NCI-H128 (cell line): Measurements from ENCODE around the gene UQCRFS1.
"Not testable (repeated sequence)": the region's sequence is repeated elsewhere in the genome, so short reads cannot be mapped to it uniquely, and the experiment has no call there.

Experiments
- DNase-seq: peaks from one replicate; lab custom pipeline; 2025; ENCODE audit not compliant: unreplicated experiment; lab: John Stamatoyannopoulos, UW

UQCRFS1 gene

GRCh38 chr19:29215322-29215845 lies 2.4 kb upstream of the UQCRFS1 start:
- DNase-seq = no peak

DNA sequence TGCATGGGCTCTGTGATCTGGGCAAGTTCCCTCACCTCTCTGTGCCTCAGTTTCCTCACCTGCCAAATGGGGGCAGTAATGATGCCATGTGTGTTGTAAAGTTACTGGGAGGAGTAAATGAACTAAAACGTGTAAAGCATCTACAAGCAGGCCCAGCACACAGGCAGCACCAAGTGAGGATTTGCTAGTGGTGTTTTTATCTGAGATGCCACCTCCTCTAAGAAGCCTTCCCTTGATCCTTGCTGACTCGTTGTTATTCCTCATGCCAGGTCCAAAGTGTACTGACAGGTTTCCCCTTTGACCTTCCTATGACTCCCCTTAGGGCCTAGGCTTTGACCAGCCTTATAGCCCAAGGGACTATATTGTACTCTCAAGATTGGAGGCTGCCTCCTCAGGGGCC lies 1.5 kb upstream of the UQCRFS1 start:
- no peak for DNase-seq

GRCh38 chr19:29212356-29212647 lies 649 bp downstream of the UQCRFS1 start:
- no peak for DNase-seq

DNA sequence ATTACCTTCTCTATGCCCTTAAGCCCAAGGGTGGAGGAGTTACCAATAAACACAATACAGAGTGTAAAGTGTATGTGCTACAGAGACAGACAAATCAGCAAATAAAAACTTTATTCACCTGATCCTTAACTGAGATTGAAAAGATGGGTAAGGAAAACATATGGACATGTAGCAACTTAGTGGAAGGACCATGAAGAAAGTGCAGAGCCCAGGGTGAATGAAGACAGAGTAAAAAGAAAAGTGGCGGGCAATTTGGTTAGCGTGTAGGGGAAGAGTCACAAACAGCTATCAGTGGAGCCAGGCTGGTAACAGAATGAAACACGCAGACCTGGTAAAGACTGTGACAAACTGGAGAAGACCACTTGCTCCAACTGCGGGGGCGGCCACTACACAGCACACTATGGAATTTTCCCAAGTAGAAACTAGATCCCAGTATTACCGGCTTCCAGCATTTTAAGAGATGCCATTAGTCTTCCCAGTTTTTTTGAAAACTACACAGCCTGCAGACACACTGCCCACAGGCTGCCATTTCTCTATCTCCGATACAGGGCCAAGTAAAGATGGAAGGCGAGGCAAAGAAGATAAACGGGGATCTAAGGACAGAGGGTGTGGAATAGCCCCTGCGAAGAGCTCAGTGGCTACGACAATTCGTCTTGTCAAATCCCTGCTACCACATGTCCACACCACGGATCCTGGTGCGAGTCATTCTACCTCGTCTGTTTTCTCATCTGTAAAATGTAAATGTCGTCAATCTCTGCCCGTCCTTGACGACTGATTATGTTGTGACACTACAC lies 1.2 kb downstream of the UQCRFS1 start:
- DNase-seq = no peak

DNA sequence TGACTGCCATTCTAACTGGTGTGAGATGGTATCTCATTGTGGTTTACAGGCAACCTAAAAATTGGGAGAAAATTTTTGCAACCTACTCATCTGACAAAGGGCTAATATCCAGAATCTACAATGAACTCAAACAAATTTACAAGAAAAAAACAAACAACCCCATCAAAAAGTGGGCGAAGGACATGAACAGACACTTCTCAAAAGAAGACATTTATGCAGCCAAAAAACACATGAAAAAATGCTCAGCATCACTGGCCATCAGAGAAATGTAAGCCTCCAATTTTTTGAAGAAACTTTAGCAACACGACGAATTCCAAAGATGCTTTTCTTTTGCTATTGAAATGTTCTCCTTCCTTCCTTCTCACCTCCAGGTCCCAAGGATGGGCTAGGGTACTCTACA lies 1.9 kb downstream of the UQCRFS1 start:
- DNase-seq = not testable (repeated sequence)

DNA sequence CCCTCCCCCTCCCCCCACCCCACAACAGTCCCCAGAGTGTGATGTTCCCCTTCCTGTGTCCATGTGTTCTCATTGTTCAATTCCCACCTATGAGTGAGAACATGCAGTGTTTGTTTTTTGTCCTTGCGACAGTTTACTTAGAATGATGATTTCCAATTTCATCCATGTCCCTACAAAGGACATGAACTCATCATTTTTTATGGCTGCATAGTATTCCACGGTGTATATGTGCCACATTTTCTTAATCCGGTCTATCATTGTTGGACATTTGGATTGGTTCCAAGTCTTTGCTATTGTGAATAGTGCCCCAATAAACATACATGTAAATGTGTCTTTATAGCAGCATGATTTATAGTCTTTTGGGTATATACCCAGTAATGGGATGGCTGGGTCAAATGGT lies 2.4 kb downstream of the UQCRFS1 start:
- not testable (repeated sequence) for DNase-seq

DNA sequence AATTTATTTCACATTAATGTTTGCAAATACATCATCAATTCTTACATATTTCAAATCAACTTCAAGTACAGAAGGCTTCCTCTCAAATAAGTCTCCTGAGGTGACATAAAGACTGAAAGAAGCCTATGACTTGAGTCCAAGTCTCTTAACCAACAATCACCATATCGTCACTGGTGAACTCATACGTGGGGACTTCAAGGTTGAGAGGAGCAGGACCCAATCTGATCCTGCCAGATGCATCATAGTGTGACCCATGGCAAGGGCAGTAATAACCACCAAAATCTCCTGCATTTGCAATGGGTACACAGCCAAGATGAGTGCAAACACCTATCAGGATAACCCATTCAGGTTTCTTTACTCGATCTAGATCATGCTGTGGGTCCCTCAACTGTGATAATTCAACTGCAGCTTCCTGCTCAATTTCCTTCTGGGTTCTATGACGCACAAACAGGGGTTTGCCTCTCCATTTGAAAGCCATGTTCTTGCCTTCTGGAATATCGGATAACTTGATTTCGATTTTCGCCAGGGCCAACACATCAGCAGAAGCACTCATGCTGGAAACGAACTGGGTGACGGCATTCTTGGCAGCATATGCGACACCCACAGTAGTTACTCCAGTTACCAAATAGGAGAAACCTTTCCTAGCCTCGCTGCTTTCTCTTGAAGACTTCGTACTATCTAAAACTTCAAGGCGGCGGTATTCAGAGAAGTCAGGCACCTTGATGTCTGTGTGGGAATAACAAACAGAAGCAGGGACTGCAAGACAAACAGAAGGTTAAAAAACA lies 5.4 kb downstream of the UQCRFS1 start:
- not testable (repeated sequence) for DNase-seq

DNA sequence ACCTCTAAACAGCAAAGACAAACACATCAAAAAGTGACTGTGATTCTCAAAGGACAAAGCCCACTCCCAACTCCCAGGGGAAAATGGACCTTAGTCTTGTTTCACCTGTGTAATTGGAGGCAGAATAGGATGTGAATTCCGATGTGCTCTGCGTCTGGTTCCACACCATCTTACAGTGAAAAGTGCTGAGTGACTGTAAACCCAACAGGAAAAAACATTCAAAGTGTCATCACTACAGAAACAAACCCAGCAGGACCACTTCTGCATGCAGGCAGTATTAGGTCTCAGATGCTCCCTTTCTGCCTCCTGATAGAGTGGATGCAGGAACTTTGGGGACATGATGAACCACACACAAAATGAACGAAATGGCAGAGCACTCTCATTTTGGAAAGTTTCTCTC lies 6.5 kb downstream of the UQCRFS1 start:
- DNase-seq = no peak

DNA sequence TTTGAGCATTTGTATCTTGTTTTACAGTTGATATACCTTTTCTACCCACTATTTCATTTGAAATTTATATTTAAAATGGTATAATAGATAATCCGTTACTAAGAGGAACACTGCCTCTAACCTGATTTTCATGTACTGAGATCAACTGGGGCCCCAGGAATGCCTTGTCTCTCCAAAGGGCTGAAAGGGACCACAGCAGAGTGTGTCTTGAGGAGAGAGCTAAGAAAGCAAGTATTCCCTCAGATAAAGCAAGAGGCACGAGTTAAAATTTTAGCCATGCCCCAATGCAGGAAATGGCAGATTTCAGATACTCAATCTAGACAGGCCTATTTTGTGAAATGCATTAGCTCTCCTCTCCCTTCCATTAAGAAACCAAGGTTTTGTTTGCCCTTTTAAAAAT lies 10.7 kb downstream of the UQCRFS1 start:
- no peak for DNase-seq

DNA sequence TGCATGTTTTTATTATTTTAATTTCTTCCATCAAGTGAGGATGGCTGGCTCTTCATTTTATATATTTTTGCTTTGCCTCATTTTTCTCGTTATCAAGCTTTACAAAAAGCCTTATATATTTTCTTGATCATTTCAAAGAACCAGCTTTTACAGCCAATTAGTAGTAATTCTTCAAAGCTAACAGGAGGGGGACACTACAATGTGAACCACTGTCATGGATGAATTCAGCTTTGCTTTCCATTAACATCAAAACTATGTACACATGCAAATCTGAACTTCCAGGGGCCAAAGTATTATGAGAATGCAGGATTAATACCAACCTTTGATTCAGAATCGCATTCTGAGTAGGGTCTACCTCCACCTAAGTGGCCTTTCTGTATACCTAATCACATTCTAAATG lies 11.1 kb downstream of the UQCRFS1 start:
- no peak for DNase-seq

DNA sequence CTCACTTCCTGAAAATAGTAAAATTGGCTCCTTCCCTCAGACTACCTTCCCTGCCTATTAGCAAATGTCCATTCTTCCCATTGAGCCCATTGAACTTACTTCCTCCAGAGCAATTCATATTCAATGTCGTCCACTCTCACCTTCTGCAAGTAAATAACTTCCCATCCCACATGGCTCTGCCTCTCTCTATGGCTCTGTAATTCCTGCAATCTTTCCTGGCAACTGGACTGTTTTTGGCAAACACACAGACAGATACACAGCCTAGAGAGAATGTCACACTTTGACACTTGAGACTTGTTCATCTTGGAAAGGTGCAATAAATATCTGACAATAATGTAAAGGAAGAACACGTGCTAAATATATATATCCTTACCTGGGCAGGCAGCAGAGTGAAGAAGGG lies 18.3 kb downstream of the UQCRFS1 start:
- no peak for DNase-seq

GRCh38 chr19:29193155-29193554 lies 19.8 kb downstream of the UQCRFS1 start:
- DNase-seq = no peak

DNA sequence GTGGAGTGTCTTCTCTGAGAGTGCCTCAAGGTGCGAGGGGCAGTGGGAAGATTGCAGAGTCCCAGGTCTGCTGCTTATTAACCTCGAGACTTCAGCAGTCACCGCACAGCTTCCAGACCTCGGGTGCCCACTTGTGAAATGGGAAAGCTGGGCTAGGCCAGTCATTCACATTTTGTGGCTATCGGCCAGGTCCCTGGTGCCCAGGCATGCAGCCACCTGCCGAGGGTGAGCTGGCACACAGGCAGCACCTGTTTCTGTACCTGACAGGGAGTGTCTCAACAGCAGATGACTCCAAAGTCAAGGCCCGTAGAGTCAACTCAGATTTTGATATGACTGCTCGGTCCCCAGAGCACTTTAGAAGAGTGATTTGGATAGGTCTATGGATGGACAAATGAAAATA lies 21.9 kb downstream of the UQCRFS1 start:
- DNase-seq = no peak

DNA sequence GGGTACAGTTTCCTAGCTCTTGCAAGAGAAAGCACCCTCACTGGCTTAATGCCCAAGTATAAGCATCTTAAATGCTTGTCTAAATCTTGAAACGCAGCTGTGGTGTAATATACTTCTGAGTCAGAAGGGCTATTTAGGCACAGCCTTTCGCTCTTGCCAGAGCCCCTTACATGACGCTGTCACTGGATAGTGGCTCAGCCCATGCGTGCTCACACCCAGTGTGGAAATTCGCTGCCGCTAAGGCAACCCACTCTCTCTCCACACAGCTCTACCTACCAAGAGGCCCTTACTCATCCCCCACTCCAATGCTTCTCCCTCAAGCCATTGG lies 24.0 kb downstream of the UQCRFS1 start:
- no peak for DNase-seq

DNA sequence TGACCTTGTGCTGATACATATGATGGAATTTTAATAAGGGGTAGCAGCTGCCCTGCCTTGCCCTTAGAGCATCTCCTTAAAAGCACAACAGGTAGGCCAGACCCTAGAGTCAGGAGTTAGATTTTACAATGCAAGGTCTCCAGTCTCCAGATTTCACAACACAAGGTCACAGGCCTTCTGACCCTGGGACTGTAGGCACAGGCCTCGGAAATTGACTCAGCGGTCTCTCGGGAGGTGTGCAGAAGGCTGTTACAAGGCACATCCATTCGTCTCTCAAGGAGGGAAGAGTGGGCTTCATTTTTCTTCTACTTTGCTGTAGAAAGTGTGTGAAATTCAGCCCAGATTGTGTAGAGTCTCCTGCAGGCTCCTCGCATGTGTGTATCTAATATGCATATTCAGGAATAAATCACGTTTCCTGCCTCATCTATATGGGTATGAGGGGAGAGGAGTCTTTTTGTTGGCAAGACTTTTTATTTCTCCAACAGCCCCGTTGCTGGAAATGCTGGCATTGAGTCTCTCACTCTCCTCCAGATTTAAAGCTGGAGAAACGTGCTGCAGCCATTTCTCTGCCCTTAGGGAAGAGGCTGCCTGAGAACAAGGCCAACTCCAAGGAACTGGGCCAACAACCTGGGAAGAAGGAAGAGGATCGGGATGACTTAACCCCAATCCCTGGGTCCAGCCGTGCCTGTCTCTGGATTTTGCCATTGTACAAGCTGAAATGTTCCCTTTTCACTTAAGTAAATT lies 24.5 kb downstream of the UQCRFS1 start:
- DNase-seq = no peak

DNA sequence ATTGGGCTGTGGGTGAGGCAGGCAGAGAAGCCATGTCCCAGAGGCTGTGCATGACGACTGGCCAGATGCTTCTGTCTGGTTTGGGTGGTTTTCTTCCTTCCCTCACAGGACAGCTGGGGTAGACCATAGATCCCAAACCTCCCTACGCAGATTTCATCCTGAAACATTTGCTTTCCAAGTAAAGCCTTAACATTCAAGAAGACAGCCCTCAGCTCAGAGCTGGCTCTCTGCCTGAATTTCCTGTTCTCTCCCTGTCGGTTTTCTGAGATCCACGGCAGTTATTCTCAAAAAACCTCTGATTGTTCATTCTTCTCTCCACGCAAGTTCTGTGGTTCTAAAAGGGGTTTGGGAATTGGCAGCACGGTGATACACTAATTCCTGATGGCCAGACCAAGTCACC lies 25.3 kb downstream of the UQCRFS1 start:
- no peak for DNase-seq

- DNase-seq = no peak
These were observed 27.5 kb downstream of the UQCRFS1 start for GRCh38 chr19:29185427-29185826.

DNA sequence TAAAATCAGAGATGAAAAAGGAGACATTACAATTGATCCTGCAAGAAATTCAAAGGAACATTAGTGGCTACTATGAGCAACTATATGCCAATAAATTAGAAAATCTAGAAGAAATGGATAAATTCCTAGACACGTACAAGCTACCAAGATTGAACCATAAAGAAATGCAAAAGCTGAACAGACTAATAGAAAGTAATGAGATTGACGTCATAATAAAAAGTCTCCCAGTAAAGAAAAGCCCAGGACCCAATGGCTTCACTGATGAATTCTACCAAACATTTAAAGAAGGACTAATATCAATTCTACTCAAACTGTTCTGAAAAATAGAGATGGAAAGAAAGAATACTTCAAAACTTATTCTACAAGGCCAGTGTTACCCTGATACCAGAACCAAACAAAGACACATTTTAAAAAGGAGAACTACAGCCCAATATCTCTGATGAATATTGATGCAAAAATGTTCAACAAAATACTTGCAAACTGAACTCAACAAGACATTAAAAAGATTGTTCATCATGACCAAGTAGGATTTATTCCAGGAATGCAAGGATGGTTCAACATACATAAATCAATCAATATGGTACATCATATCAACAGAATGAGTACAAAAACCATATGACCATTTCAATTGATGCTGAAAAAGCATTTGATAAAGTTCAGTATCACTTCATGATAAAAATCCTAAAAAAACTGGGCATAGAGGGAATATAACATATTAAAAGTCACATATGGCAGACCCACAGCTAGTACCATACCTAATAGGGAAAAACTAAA lies 35.8 kb downstream of the UQCRFS1 start:
- DNase-seq = no peak

DNA sequence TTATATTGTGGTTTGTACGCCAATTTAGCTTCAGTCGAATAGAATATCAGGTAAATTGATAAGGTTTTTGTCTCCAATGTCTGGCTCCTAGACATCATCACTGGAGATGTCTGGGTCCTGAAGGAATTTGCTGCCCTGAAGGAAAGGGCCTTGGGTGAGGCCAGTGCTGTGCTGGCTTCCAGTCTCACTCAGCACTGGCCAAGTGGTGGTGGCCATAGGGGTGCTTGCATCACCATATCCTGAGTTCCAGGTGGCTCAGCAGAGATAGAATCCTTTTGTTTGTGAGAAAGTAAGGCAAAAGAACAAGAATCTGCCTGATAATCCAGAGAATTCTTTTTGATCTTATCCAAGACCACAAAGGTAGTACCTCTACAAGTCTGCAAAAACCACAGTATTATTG lies 39.1 kb downstream of the UQCRFS1 start:
- DNase-seq = no peak

DNA sequence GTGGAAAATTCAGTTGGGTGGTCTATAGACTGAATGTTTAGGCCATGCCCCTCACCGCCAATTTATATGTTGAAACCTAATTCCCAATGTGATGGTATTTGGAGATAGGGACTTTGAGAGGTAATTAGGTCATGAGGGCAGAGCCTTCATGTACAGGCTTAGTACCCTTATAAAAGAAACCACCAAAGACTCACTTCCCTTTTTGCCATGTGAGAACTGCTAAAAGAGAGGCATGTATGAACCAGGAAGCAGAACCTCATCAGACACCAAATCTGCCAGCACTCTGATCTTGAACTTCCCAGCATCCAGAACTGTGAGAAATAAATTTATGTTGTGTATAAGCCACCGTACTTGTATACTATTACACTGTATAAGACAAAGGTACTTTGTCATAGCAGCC lies 40.6 kb downstream of the UQCRFS1 start:
- DNase-seq = no peak

GRCh38 chr19:29171525-29171924 lies 41.4 kb downstream of the UQCRFS1 start:
- DNase-seq = no peak
